H9 (cell line): Measurements from ENCODE around the gene MAEA. TPM values are rescaled to one million over a fixed set of nuclear protein-coding genes. Genes with fewer than 3 reads are reported as not detected.

Experiments
- DNase-seq: peaks from one replicate; pipeline ENCODE4 v3.0.0-alpha.2; 2017
- H2AFZ ChIP-seq: one replicate; pipeline ENCODE4 v1.6.1; 2013; ENCODE audit warnings: mild to moderate bottlenecking, low read length, control low read depth, moderate library complexity
- H2AK5ac ChIP-seq: 2 replicates; pipeline ENCODE4 v1.6.1; 2013; ENCODE audit warnings: low read length, control low read depth, mixed read lengths; ENCODE audit not compliant: insufficient read length
- H2BK120ac ChIP-seq: one replicate; pipeline ENCODE4 v1.6.1; 2013; ENCODE audit warnings: low read depth, mild to moderate bottlenecking, low read length, control low read depth, inconsistent platforms; ENCODE audit not compliant: poor library complexity, severe bottlenecking
- H2BK12ac ChIP-seq: 2 replicates; pipeline ENCODE4 v1.6.1; 2013; ENCODE audit warnings: low read length, control low read depth, mixed read lengths, low read depth; ENCODE audit not compliant: insufficient read length
- H2BK15ac ChIP-seq: 2 replicates; pipeline ENCODE4 v1.6.1; 2013; ENCODE audit warnings: low read depth, low read length, control low read depth
- H2BK20ac ChIP-seq: one replicate; pipeline ENCODE4 v1.6.1; 2013; ENCODE audit warnings: low read depth, mild to moderate bottlenecking, low read length, control low read depth, inconsistent platforms; ENCODE audit not compliant: poor library complexity, severe bottlenecking
- H2BK5ac ChIP-seq: 2 replicates; pipeline ENCODE4 v1.6.1; 2013; ENCODE audit warnings: low read length, control low read depth, mixed read lengths; ENCODE audit not compliant: insufficient read length
- H3K14ac ChIP-seq: 2 replicates; pipeline ENCODE4 v1.6.1; 2013; ENCODE audit warnings: low read length, control low read depth; ENCODE audit not compliant: insufficient read depth
- H3K18ac ChIP-seq: 2 replicates; pipeline ENCODE4 v1.6.1; 2013; ENCODE audit warnings: low read depth, mild to moderate bottlenecking, mixed read lengths, low read length, control low read depth; ENCODE audit not compliant: insufficient read length
- H3K23ac ChIP-seq: 2 replicates; pipeline ENCODE4 v1.6.1; 2013; ENCODE audit warnings: low read length, control low read depth, mixed read lengths, low read depth; ENCODE audit not compliant: insufficient read length
- H3K23me2 ChIP-seq: 2 replicates; pipeline ENCODE4 v1.6.1; 2013; ENCODE audit warnings: low read depth, mild to moderate bottlenecking, mixed read lengths, low read length, control low read depth; ENCODE audit not compliant: insufficient read length, poor library complexity, severe bottlenecking
- H3K27ac ChIP-seq: 2 replicates; pipeline ENCODE4 v1.5.1; 2013; ENCODE audit warnings: low read length, control low read depth, mixed read lengths, low read depth; ENCODE audit not compliant: insufficient read length
- H3K27me3 ChIP-seq: 2 replicates; pipeline ENCODE4 v1.6.1; 2013; ENCODE audit warnings: low read length, control low read depth, inconsistent platforms; ENCODE audit not compliant: insufficient read depth
- H3K4ac ChIP-seq: 2 replicates; pipeline ENCODE4 v1.6.1; 2013; ENCODE audit warnings: low read depth, mild to moderate bottlenecking, control low read depth, inconsistent platforms, low read length, moderate library complexity
- H3K4me1 ChIP-seq: 2 replicates; pipeline ENCODE4 v1.6.1; 2013; ENCODE audit warnings: low read length, control low read depth, inconsistent platforms; ENCODE audit not compliant: insufficient read depth
- H3K4me2 ChIP-seq: 2 replicates; pipeline ENCODE4 v1.6.1; 2013; ENCODE audit warnings: low read length, control low read depth, mixed read lengths; ENCODE audit not compliant: insufficient read length, insufficient read depth
- H3K56ac ChIP-seq: 2 replicates; pipeline ENCODE4 v1.6.1; 2013; ENCODE audit warnings: low read depth, mild to moderate bottlenecking, mixed read lengths, low read length, control low read depth; ENCODE audit not compliant: insufficient read length
- H3K79me1 ChIP-seq: 2 replicates; pipeline ENCODE4 v1.6.1; 2013; ENCODE audit warnings: low read depth, mild to moderate bottlenecking, moderate library complexity, low read length, control low read depth, inconsistent platforms; ENCODE audit not compliant: insufficient read depth, poor library complexity, severe bottlenecking
- H3K79me2 ChIP-seq: 2 replicates; pipeline ENCODE4 v1.6.1; 2013; ENCODE audit warnings: low read length, control low read depth, inconsistent platforms; ENCODE audit not compliant: insufficient read depth
- H3K9ac ChIP-seq: 2 replicates; pipeline ENCODE4 v1.6.1; 2013; ENCODE audit warnings: low read length, control low read depth, mixed read lengths; ENCODE audit not compliant: insufficient read length; ENCODE audit errors: extremely low read depth
- H3K9me3 ChIP-seq: one replicate; pipeline ENCODE4 v1.6.1; 2013; ENCODE audit warnings: low read depth, low read length, inconsistent platforms; ENCODE audit not compliant: control insufficient read depth
- H3T11ph ChIP-seq: one replicate; pipeline ENCODE4 v1.6.1; 2013; ENCODE audit warnings: mild to moderate bottlenecking, low read length, control low read depth, inconsistent platforms
- H4K20me1 ChIP-seq: one replicate; pipeline ENCODE4 v1.6.1; 2013; ENCODE audit not compliant: control insufficient read depth, insufficient read length, insufficient read depth
- H4K5ac ChIP-seq: 2 replicates; pipeline ENCODE4 v1.6.1; 2013; ENCODE audit warnings: low read depth, mild to moderate bottlenecking, mixed read lengths, low read length, control low read depth; ENCODE audit not compliant: insufficient read length
- H4K8ac ChIP-seq: replicated peaks from 2 replicates; pipeline ENCODE4 v1.6.1; 2013; ENCODE audit warnings: low read length, control low read depth, mixed read lengths, low read depth; ENCODE audit not compliant: insufficient read length
- H4K91ac ChIP-seq: 2 replicates; pipeline ENCODE4 v1.6.1; 2013; ENCODE audit warnings: low read depth, mild to moderate bottlenecking, moderate library complexity, mixed read lengths, low read length, control low read depth; ENCODE audit not compliant: insufficient read length
- H3K27ac Mint-ChIP-seq, 3 experiments: 2 replicates in 2 of 3; 3 replicates in 1 of 3; pipeline ENCODE4 v1.8.0; 2020 to 2021; ENCODE audit warnings: mixed read lengths in 3 of 3, mild to moderate bottlenecking in 1 of 3, moderate library complexity in 1 of 3
- H3K27me3 Mint-ChIP-seq: 2 replicates; pipeline ENCODE4 v1.8.0; 2021; ENCODE audit warnings: low read depth, mild to moderate bottlenecking, moderate library complexity, mixed read lengths
- H3K36me3 Mint-ChIP-seq, 3 experiments: 2 replicates in 2 of 3; 3 replicates in 1 of 3; pipeline ENCODE4 v1.8.0; 2020 to 2021; ENCODE audit warnings: low read depth in 3 of 3, mixed read lengths in 3 of 3; ENCODE audit not compliant: insufficient read depth in 1 of 3
- H3K4me1 Mint-ChIP-seq, 2 experiments: 2 replicates each; pipeline ENCODE4 v1.8.0; 2020; ENCODE audit warnings: mixed read lengths in 2 of 2
- H3K4me3 Mint-ChIP-seq, 2 experiments: 2 replicates in 1 of 2; 3 replicates in 1 of 2; pipeline ENCODE4 v1.8.0; 2020 to 2021; ENCODE audit warnings: mild to moderate bottlenecking in 2 of 2, mixed read lengths in 2 of 2, moderate library complexity in 1 of 2
- H3K9me3 Mint-ChIP-seq, 2 experiments: 2 replicates in 1 of 2; 3 replicates in 1 of 2; pipeline ENCODE4 v1.8.0; 2020; ENCODE audit warnings: mild to moderate bottlenecking in 2 of 2, mixed read lengths in 2 of 2, moderate library complexity in 1 of 2
- WGBS: extraction: QIAGEN DNeasy Blood & Tissue Kit; methylation state at CpG from one replicate; pipeline ENCODE4 v1.1.7; 2013; ENCODE audit warnings: missing lambda C conversion rate, low lambda C conversion rate, mixed read lengths; ENCODE audit not compliant: insufficient read length; ENCODE audit errors: extremely low coverage; 5-methylcytosine and 5-hydroxymethylcytosine counted together
- total RNA-seq: library from RNA; stranded (reverse); gene quantifications from 2 replicates; pipeline ENCODE4 v1.2.1, GENCODE V29; 2021
- TF ChIP-seq, protein P1 (sequence below): fragments of 200-600 bp; sonication (generic); conservative IDR thresholded peaks from 3 replicates; pipeline ENCODE4 v1.8.0; 2021; ENCODE audit warnings: antibody characterized with exemption, mild to moderate bottlenecking

The MAEA gene
- total RNA-seq, 1 experiment from 2014 or later, result 85.6 TPM

GRCh38 chr4:1365271-1366178, 75.8 kb downstream of the MAEA start:
- Histone ChIP-seq H2BK15ac (no peak overlapping the region), H3K9me3 (no peaks in the 10 kb centered on the region), H4K5ac (no peak overlapping the region), H3K14ac (no peak overlapping the region; the same call in 1 of the 2 replicates), H2AFZ (no peak overlapping the region), H4K20me1 (no peaks in the 10 kb centered on the region), H4K8ac (no peak overlapping the region), H3K27ac (no peak overlapping the region), H3K9ac (no peak overlapping the region), H3K23ac (no peak overlapping the region), H3K4me2 (no peak overlapping the region), H2BK5ac (no peak overlapping the region), H2BK20ac (no peak overlapping the region), H3K23me2 (no peaks in the 10 kb centered on the region), H3K27me3 (no peaks in the 10 kb centered on the region), H3T11ph (no peak overlapping the region), H3K56ac (no peak overlapping the region), H3K79me2 (no peaks in the 10 kb centered on the region), H3K18ac (no peak overlapping the region), H3K4me1 (no peaks in the 10 kb centered on the region), H2BK12ac (no peak overlapping the region), H3K4ac (no peak overlapping the region), H2BK120ac (no peak overlapping the region), H4K91ac (no peak overlapping the region), H3K79me1 (no peaks in the 10 kb centered on the region), H2AK5ac (no peak overlapping the region)
- Mint-ChIP-seq H3K27ac (0 out of 7 replicates have a peak overlapping the region, but pooled peaks of 1 of the 3 experiments have one; percentile 63), H3K9me3 (no peaks in the 10 kb centered on the region), H3K4me1 (peaks cover 5 to 6% of the 10 kb centered on the region in 2 experiments; a peak in 1 of 4 replicates), H3K36me3 (peaks cover 0 to 3% (median 0%) of the 10 kb centered on the region in 3 experiments; a peak in 3 of 7 replicates), H3K27me3 (no peaks in the 10 kb centered on the region), H3K4me3 (no peak overlapping the region)
- TF ChIP-seq, protein P1, sequence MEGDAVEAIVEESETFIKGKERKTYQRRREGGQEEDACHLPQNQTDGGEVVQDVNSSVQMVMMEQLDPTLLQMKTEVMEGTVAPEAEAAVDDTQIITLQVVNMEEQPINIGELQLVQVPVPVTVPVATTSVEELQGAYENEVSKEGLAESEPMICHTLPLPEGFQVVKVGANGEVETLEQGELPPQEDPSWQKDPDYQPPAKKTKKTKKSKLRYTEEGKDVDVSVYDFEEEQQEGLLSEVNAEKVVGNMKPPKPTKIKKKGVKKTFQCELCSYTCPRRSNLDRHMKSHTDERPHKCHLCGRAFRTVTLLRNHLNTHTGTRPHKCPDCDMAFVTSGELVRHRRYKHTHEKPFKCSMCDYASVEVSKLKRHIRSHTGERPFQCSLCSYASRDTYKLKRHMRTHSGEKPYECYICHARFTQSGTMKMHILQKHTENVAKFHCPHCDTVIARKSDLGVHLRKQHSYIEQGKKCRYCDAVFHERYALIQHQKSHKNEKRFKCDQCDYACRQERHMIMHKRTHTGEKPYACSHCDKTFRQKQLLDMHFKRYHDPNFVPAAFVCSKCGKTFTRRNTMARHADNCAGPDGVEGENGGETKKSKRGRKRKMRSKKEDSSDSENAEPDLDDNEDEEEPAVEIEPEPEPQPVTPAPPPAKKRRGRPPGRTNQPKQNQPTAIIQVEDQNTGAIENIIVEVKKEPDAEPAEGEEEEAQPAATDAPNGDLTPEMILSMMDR, result peak; percentile 56
- no CpG with 5 or more reads among the region's 25 CpGs for WGBS
- DNase-seq, result peak; percentile 61
